GM19025 (cell line): Measurements from ENCODE around the gene GAB2.

ENCODE experiments used
- ATAC-seq: cut with Tn5 transposase; IDR thresholded peaks from one replicate; pipeline ENCODE4 v1.9.1; 2021; ENCODE audit warnings: mild to moderate bottlenecking, low read depth, moderate library complexity; ENCODE audit not compliant: unreplicated experiment

Gene GAB2

GRCh38 chr11:78170874-78171549, 246.6 kb downstream of the GAB2 start:
- ATAC-seq, result no peak

- no peak for ATAC-seq
Measured at GRCh38 chr11:78170413-78170812, 247.2 kb downstream of the GAB2 start.

DNA sequence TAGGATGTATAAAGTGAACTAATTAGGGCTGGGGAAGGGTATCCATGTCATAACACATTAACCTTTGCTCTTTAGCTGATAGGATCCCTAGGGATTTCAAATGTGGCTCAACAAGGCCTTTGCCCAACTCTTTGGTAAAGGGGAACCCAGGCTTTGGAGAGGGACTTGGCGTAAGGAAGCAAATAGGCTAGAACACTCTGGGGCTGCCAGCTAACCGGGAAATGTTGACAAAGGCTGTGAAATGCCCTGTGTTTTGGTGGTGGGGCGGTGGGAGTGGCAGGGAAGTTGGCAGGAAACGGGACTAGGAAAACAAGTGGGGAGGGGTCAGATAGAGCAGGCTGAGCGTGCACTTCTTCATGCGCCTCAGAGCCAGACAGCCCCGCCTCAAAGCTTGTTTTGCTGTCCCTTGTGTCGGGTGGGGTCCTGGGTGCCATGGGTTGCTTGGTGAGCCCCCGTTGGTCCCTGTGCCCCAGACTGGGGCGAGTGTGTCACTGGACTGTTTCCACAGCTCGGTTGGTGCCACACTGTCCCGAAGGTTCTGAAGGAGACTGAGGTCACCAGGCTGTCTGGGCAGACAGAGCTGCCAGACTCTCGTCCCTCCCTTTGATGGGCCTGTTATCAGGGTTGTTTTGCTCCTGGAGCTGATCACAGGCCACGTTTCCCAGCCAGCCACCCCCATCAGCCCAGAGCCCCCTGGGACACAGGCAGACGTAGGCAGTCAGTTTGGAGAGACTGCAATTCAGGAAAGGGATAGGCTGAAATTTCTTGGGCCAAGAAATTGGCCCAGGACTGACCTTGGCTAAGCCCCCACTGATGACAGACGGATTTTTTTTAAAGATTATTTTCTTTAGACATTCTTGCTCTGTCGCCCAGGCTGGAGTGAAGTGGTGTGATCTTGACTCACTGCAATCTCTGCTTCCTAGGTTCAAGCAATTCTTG, 248.8 kb downstream of the GAB2 start:
- ATAC-seq, result no peak

GRCh38 chr11:78166855-78167469, 250.7 kb downstream of the GAB2 start:
- no peak for ATAC-seq
